HL-60 (cell line): ENCODE data around the gene E2F2.
"Not testable (repeated sequence)": the region's sequence is repeated elsewhere in the genome, so short reads cannot be mapped to it uniquely, and the experiment has no call there.

Source experiments
- DNase-seq, 2 experiments: peaks; one replicate each; pipeline ENCODE4 v3.0.0-alpha.2; 2010 to 2020; ENCODE audit warnings: low read depth in 1 of 2, low spot score in 1 of 2
- H3K27ac ChIP-seq: fragments of 250-450 bp; sonication (Bioruptor Pico); replicated peaks from 2 replicates; pipeline ENCODE4 v1.5.1; 2020; ENCODE audit warnings: mild to moderate bottlenecking, moderate library complexity
- H3K27me3 ChIP-seq: fragments of 250-450 bp; sonication (Bioruptor Pico); 2 replicates; pipeline ENCODE4 v1.5.1; 2021; ENCODE audit warnings: mild to moderate bottlenecking, moderate library complexity; ENCODE audit not compliant: insufficient read depth, poor library complexity, severe bottlenecking
- H3K4me3 ChIP-seq: replicated peaks from 2 replicates; pipeline ENCODE4 v1.5.1; 2011; ENCODE audit warnings: mild to moderate bottlenecking, control low read depth, low read length; ENCODE audit not compliant: insufficient read depth
- GABPA ChIP-seq: IDR thresholded peaks from 2 replicates; pipeline ENCODE4 v1.6.1; 2012; ENCODE audit warnings: low read depth
- POLR2AphosphoS5 ChIP-seq: IDR thresholded peaks from 2 replicates; pipeline ENCODE4 v1.6.1; 2012; ENCODE audit warnings: low read depth
- SPI1 ChIP-seq: IDR thresholded peaks from 2 replicates; pipeline ENCODE4 v1.6.1; 2012; ENCODE audit warnings: low read depth, mild to moderate bottlenecking, borderline replicate concordance
- TF ChIP-seq, protein P1 (sequence below): IDR thresholded peaks from 2 replicates; pipeline ENCODE4 v1.6.1; 2012; ENCODE audit warnings: low read depth; ENCODE audit not compliant: insufficient replicate concordance
- TF ChIP-seq, protein P2 (sequence below): IDR thresholded peaks from one replicate; pipeline ENCODE4 v1.5.1; 2011; ENCODE audit warnings: low read length, control low read depth, inconsistent platforms; ENCODE audit not compliant: insufficient read depth

E2F2 gene

DNA sequence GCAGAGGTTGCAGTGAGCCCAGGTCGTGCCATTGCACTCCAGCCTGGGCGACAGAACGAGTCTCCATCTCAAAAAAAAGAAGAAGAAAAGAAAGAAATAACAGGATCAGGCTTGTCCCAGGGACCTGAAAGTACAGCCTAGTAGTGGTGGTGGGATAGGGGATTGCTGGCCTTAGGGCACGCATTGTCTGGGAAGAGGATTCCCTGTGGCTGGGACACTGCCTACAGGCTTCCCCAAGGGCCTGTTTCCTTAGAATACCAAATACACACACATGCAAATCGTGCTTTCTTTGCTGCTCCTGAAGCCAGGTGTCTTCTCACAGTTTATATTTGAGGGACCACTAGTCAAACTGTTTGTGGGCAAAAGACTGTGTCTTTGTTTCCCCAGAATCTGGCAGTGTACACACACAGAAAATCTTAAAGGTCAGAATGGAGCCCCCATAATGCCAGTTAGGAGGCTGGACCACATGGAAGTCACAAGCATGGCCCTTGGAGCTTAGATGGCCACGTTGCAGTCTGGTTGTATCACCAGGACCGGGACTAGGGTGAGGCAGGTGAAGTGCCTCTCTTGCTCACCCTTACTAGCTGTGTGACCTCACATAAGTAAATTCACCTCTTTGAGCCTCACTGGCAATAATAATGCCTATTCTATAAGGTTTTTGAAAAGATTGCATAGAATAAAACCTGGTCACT lies 34.4 kb downstream of the E2F2 start:
- Histone ChIP-seq H3K27ac (no peak overlapping the region), H3K4me3 (no peak overlapping the region)
- DNase-seq, result no peak

DNA sequence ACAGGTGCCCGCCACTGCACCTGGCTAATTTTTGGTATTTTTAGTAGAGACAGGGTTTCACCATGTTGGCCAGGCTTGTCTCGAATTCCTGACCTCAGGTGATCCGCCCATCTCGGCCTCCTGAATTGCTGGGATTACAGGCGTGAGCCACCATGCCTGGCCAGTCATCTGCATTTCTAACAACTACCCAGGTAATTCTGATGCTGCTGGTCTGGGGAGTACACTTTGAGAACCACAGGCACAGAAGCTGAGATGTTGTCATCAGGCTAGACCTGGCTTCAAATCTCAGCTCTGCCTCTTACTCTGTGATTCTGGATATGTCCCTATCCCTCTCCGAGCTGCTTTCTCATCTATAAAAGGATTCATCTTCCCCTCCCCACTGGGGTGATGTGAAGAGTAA lies 36.2 kb downstream of the E2F2 start:
- DNase-seq, H3K27ac ChIP-seq, H3K27me3 ChIP-seq, H3K4me3 ChIP-seq: not testable (repeated sequence)

More for the DNA sequence above, 34.4 kb downstream of the E2F2 start:
- no peaks in the 10 kb centered on the region for H3K27me3 ChIP-seq
- TF ChIP-seq SPI1 (no peak), GABPA (no peak), POLR2AphosphoS5 (no peak)
- TF ChIP-seq, protein P1, sequence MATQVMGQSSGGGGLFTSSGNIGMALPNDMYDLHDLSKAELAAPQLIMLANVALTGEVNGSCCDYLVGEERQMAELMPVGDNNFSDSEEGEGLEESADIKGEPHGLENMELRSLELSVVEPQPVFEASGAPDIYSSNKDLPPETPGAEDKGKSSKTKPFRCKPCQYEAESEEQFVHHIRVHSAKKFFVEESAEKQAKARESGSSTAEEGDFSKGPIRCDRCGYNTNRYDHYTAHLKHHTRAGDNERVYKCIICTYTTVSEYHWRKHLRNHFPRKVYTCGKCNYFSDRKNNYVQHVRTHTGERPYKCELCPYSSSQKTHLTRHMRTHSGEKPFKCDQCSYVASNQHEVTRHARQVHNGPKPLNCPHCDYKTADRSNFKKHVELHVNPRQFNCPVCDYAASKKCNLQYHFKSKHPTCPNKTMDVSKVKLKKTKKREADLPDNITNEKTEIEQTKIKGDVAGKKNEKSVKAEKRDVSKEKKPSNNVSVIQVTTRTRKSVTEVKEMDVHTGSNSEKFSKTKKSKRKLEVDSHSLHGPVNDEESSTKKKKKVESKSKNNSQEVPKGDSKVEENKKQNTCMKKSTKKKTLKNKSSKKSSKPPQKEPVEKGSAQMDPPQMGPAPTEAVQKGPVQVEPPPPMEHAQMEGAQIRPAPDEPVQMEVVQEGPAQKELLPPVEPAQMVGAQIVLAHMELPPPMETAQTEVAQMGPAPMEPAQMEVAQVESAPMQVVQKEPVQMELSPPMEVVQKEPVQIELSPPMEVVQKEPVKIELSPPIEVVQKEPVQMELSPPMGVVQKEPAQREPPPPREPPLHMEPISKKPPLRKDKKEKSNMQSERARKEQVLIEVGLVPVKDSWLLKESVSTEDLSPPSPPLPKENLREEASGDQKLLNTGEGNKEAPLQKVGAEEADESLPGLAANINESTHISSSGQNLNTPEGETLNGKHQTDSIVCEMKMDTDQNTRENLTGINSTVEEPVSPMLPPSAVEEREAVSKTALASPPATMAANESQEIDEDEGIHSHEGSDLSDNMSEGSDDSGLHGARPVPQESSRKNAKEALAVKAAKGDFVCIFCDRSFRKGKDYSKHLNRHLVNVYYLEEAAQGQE, result no peak
- TF ChIP-seq, protein P2, sequence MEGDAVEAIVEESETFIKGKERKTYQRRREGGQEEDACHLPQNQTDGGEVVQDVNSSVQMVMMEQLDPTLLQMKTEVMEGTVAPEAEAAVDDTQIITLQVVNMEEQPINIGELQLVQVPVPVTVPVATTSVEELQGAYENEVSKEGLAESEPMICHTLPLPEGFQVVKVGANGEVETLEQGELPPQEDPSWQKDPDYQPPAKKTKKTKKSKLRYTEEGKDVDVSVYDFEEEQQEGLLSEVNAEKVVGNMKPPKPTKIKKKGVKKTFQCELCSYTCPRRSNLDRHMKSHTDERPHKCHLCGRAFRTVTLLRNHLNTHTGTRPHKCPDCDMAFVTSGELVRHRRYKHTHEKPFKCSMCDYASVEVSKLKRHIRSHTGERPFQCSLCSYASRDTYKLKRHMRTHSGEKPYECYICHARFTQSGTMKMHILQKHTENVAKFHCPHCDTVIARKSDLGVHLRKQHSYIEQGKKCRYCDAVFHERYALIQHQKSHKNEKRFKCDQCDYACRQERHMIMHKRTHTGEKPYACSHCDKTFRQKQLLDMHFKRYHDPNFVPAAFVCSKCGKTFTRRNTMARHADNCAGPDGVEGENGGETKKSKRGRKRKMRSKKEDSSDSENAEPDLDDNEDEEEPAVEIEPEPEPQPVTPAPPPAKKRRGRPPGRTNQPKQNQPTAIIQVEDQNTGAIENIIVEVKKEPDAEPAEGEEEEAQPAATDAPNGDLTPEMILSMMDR, result no peak

DNA sequence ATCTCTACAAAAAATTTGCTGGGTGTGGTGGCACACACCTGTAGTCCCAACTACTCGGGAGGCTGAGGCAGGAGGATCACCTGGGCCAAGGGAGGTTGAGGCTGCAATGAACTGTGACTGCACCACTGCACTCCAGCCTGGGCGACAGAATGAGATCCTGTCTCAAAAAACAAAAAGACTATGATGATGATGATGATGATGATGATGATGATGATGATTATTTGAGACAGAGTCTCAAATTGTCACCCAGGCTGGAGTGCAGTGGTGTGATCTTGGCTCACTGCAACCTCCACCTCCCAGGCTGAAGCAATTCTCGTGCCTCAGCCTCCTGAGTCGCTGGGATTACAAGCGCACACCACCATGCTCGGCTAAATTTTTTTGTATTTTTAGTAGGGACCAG lies 38.3 kb downstream of the E2F2 start:
- H3K4me3 ChIP-seq, DNase-seq, H3K27ac ChIP-seq, H3K27me3 ChIP-seq: not testable (repeated sequence)

DNA sequence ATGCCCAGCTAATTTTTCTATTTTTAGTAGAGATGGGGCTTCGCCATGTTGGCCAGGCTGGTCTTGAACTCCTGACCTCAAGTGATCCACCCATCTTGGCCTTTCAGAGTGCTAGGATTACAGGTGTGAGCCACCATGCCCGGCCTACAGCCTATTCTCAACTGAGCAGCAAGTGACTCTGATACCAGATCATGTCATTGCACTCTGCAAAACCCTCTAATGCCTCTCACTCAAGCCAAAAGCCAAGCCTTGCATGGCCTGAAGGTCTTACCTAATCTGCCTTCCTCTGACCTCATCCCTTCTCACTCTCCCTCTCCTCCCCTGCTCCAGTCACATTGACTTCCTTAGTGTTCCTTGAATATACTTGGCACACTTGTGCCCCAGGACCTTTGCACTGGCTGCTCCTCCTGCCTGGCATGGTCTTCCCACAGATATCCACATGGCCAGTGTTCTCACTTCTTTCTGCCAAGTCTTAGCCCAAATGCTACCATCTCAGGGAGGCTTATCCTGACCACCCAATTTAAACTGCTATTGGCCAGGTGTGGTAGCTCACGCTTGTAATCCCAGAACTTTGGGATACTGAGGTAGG lies 38.8 kb downstream of the E2F2 start:
- H3K4me3 ChIP-seq, result no peak overlapping the region
- H3K27me3 ChIP-seq, result peaks cover 8% of the 10 kb centered on the region
- H3K27ac ChIP-seq, result no peak overlapping the region
- DNase-seq, result no peak
- no peak for TF ChIP-seq GABPA
- TF ChIP-seq, protein P1, result no peak
- TF ChIP-seq POLR2AphosphoS5, result no peak
- TF ChIP-seq, protein P2, result no peak
- TF ChIP-seq SPI1, result no peak

DNA sequence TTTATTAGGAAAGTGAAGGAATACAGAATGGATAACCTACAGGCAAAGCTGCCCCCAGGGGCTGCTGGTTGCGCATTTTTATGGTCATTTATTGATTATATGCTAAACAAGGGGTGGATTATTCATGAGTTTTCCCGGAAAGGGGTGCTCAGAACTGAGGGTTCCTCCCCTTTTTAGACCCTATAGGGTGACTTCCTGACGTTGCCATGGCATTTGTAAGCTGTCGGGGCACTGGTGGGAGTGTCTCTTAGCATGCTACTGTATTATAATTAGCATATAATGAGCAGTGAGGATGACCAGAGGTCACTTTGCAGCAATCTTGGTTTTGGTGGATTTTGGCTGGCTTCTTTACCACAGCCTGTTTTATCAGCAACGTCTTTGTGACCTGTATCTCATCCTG lies 41.2 kb downstream of the E2F2 start:
- Histone ChIP-seq H3K27ac (no peak overlapping the region), H3K27me3 (peaks cover 17% of the 10 kb centered on the region), H3K4me3 (no peak overlapping the region)
- DNase-seq, result no peak
- TF ChIP-seq SPI1 (no peak), POLR2AphosphoS5 (no peak), GABPA (no peak)
- TF ChIP-seq, protein P1, result no peak
- TF ChIP-seq, protein P2, result no peak
